ENCODE data around the gene SCO2.

Gene SCO2

GRCh38 chr22:50525104-50525857 lies at the start of gene SCO2:
TSS of gene SCO2 (minus strand) at chr22:50525598. CDS start at chr22:50524411, 1,187 bp downstream.
- peak; percentile 98 for DNase-seq

GRCh38 chr22:50574383-50574755 lies 49.0 kb upstream of the SCO2 start:
- DNase-seq, result no peak

- DNase-seq, result no peak
These were observed 48.3 kb upstream of the SCO2 start for GRCh38 chr22:50573491-50574382.

GRCh38 chr22:50572965-50573364 lies 47.6 kb upstream of the SCO2 start:
- DNase-seq, result no peak

GRCh38 chr22:50571264-50572175 lies 46.1 kb upstream of the SCO2 start:
- no peak for DNase-seq

GRCh38 chr22:50570861-50571260 lies 45.5 kb upstream of the SCO2 start:
- no peak for DNase-seq

GRCh38 chr22:50569896-50570535 lies 44.6 kb upstream of the SCO2 start:
- DNase-seq, result no peak

GRCh38 chr22:50569041-50569459 lies 43.7 kb upstream of the SCO2 start:
- no peak for DNase-seq

- no peak for DNase-seq
These were observed 43.2 kb upstream of the SCO2 start for GRCh38 chr22:50568626-50569025.

GRCh38 chr22:50567721-50568252 lies 42.4 kb upstream of the SCO2 start:
- DNase-seq, result no peak

- no peak for DNase-seq
These were observed 38.9 kb upstream of the SCO2 start for GRCh38 chr22:50564289-50564688.

- no peak for DNase-seq
These were observed 38.2 kb upstream of the SCO2 start for GRCh38 chr22:50563413-50564160.

GRCh38 chr22:50562523-50563412 lies 37.4 kb upstream of the SCO2 start, which contains the start of gene SYCE3:
TSS of gene SYCE3 (minus strand) at chr22:50562919. CDS start at chr22:50556405, 6,514 bp downstream.
- peak; percentile 94 for DNase-seq

- DNase-seq, result no peak
These were observed 36.3 kb upstream of the SCO2 start for GRCh38 chr22:50561401-50562358.

GRCh38 chr22:50560034-50560433 lies 34.6 kb upstream of the SCO2 start:
- no peak for DNase-seq

GRCh38 chr22:50556703-50557102 lies 31.3 kb upstream of the SCO2 start:
- DNase-seq, result no peak

- no peak for DNase-seq
These were observed 27.9 kb upstream of the SCO2 start for GRCh38 chr22:50553310-50553709.

- no peak for DNase-seq
These were observed 25.9 kb upstream of the SCO2 start for GRCh38 chr22:50551160-50551752.

GRCh38 chr22:50550395-50550794 lies 25.0 kb upstream of the SCO2 start:
- DNase-seq, result no peak

Measured in stimulated activated naive CD4-positive, alpha-beta T cell treated with Interleukin-2 at 50 U/mL for 16 hours (primary cell).